Kidney (tissue), 22 donors: Measurements from ENCODE around the gene MBD3. TPM values are rescaled to one million over a fixed set of nuclear protein-coding genes. Genes with fewer than 3 reads are reported as not detected.
A peak's percentile ranks its signal among the peaks of the same experiment; 100 is the strongest.
"Not testable (repeated sequence)": the region's sequence is repeated elsewhere in the genome, so short reads cannot be mapped to it uniquely, and the experiment has no call there.

Experiments
- DNase-seq, 5 donors: peaks; one replicate each; pipeline ENCODE4 v3.0.0-alpha.2; 2013 to 2020
- FAIRE-seq: peaks from 2 replicates; lab custom pipeline; 2012; peaks lifted over from hg19 to GRCh38; lab: Jason Lieb, UNC
- H3K27ac ChIP-seq, 2 donors: one replicate each; pipeline ENCODE4 v1.7.0; 2013; ENCODE audit warnings: low read depth in 2 of 2, low read length in 2 of 2, inconsistent platforms in 1 of 2
- H3K27me3 ChIP-seq: one replicate; pipeline ENCODE4 v1.7.1; 2013; ENCODE audit warnings: low read length, inconsistent platforms; ENCODE audit not compliant: control insufficient read depth, insufficient read depth
- H3K36me3 ChIP-seq, 3 donors: one replicate each; pipeline versions ENCODE4 v1.7.0 to v1.7.1; 2013; ENCODE audit warnings: low read length in 3 of 3, control low read depth in 1 of 3, inconsistent platforms in 1 of 3; ENCODE audit not compliant: insufficient read depth in 3 of 3, control insufficient read depth in 2 of 3
- H3K4me1 ChIP-seq, 3 donors: one replicate each; pipeline versions ENCODE4 v1.7.0 to v1.7.1; 2013; ENCODE audit warnings: low read length in 3 of 3, inconsistent platforms in 1 of 3, low read depth in 1 of 3; ENCODE audit not compliant: control insufficient read depth in 2 of 3, insufficient read depth in 2 of 3
- H3K4me3 ChIP-seq, 3 donors: one replicate each; pipeline versions ENCODE4 v1.7.0 to v1.8.1; 2013; ENCODE audit warnings: low read length in 3 of 3, control low read depth in 1 of 3, inconsistent platforms in 1 of 3
- H3K9ac ChIP-seq, 3 donors: one replicate each; pipeline versions ENCODE4 v1.7.0 to v1.7.1; 2013; ENCODE audit warnings: low read length in 3 of 3, control low read depth in 1 of 3, inconsistent platforms in 1 of 3
- H3K9me3 ChIP-seq, 3 donors: one replicate each; pipeline versions ENCODE4 v1.7.0 to v1.7.1; 2013; ENCODE audit warnings: low read length in 3 of 3, control low read depth in 1 of 3, inconsistent platforms in 1 of 3; ENCODE audit not compliant: control insufficient read depth in 2 of 3, insufficient read depth in 1 of 3
- CTCF ChIP-seq: IDR thresholded peaks from 3 replicates; pipeline ENCODE4 v1.5.1; 2012; ENCODE audit warnings: mild to moderate bottlenecking, moderate library complexity, borderline replicate concordance; ENCODE audit not compliant: insufficient read depth; ENCODE audit errors: extremely low read depth
- intact Hi-C: fragments of 100-400 bp; cut with DNase I; formaldehyde crosslinking; loops from one replicate; pipeline ENCODE4 v1.11.1; 2022
- long read RNA-seq, 10 donors: library from polyadenylated mRNA in 1 of 10; unstranded in 1 of 10; transcript quantifications; one replicate each; pipeline ENCODE4 v2.0.0 and lab custom pipeline, GENCODE V29; 2021 to 2026
- polyA plus RNA-seq: library from polyadenylated mRNA; stranded (reverse); fragments of 350-450 nt; fragmentation: Illumina TruSeq; extraction: RNeasy Lipid Tissue Mini Kit (QIAGEN cat#74804); gene quantifications from one replicate; pipeline ENCODE4 v1.2.3, GENCODE V29; 2014; ENCODE audit warnings: low read depth, low replicate concordance; ENCODE audit not compliant: insufficient read depth
- total RNA-seq: library from RNA; stranded (reverse); fragmentation: NEBNext Ultra II Directional; extraction: Animal tissue kit (Norgen Biotek cat#: 25700); gene quantifications from one replicate; pipeline ENCODE4 v1.2.1, GENCODE V29; 2021
- donor health status: control.
- donor health status: control.
- donor health status: control.
- donor health status: control.
- donor health status: control.
- donor health status: DM: yes; HTN: yes; CAD: no.
- donor health status: Normal renal cell carcinoma (clear cell type).

The MBD3 gene
- total RNA-seq (62.5 TPM), polyA plus RNA-seq (76.1 TPM)
- long read RNA-seq, donor 1, full-length matches to known transcripts = 19 of 19 reads
- long read RNA-seq, donor 1, partial matches to known transcripts = 0 of 19 reads
- long read RNA-seq, donor 1, other reads (novel, unspliced or antisense) = 0 of 19 reads
- long read RNA-seq, donor 2, full-length matches to known transcripts = 12 of 12 reads
- long read RNA-seq, donor 2, partial matches to known transcripts = 0 of 12 reads
- long read RNA-seq, donor 2, other reads (novel, unspliced or antisense) = 0 of 12 reads
- long read RNA-seq, donor 3, full-length matches to known transcripts = 9 of 9 reads
- long read RNA-seq, donor 3, partial matches to known transcripts = 0 of 9 reads
- long read RNA-seq, donor 3, other reads (novel, unspliced or antisense) = 0 of 9 reads
- long read RNA-seq, donor 4, full-length matches to known transcripts = 24 of 24 reads
- long read RNA-seq, donor 4, partial matches to known transcripts = 0 of 24 reads
- long read RNA-seq, donor 4, other reads (novel, unspliced or antisense) = 0 of 24 reads
- long read RNA-seq, donor 5, full-length matches to known transcripts = 1 of 1 reads
- long read RNA-seq, donor 5, partial matches to known transcripts = 0 of 1 reads
- long read RNA-seq, donor 5, other reads (novel, unspliced or antisense) = 0 of 1 reads
- long read RNA-seq, donor 6, full-length matches to known transcripts = 27 of 27 reads
- long read RNA-seq, donor 6, partial matches to known transcripts = 0 of 27 reads
- long read RNA-seq, donor 6, other reads (novel, unspliced or antisense) = 0 of 27 reads
- long read RNA-seq, donor 7, full-length matches to known transcripts = 62 of 108 reads
- long read RNA-seq, donor 7, partial matches to known transcripts = 29 of 108 reads
- long read RNA-seq, donor 7, other reads (novel, unspliced or antisense) = 17 of 108 reads
- long read RNA-seq, donor 8, full-length matches to known transcripts = 18 of 23 reads
- long read RNA-seq, donor 8, partial matches to known transcripts = 5 of 23 reads
- long read RNA-seq, donor 8, other reads (novel, unspliced or antisense) = 0 of 23 reads
- long read RNA-seq, donor 9, full-length matches to known transcripts = 9 of 9 reads
- long read RNA-seq, donor 9, partial matches to known transcripts = 0 of 9 reads
- long read RNA-seq, donor 9, other reads (novel, unspliced or antisense) = 0 of 9 reads
- long read RNA-seq, donor 10, full-length matches to known transcripts = 12 of 12 reads
- long read RNA-seq, donor 10, partial matches to known transcripts = 0 of 12 reads
- long read RNA-seq, donor 10, other reads (novel, unspliced or antisense) = 0 of 12 reads

- H3K27me3 ChIP-seq = no peaks in the 10 kb centered on the region
- peak within 1 kb of the TSS; percentile 62 to 85 (median 80) for H3K9ac ChIP-seq
- TF ChIP-seq CTCF = no peak
- FAIRE-seq (no peak), DNase-seq (peak; percentile 94 to 98 (median 97))
- H3K4me3 ChIP-seq = peak within 1 kb of the TSS; percentile 73 to 81 (median 76)
- H3K4me1 ChIP-seq = peaks cover 0 to 17% (median under 1%) of the 10 kb centered on the region in 3 donors
- peaks cover 4 to 9% (median 8%) of the 10 kb centered on the region in 3 donors for H3K36me3 ChIP-seq
- H3K27ac ChIP-seq = peak within 1 kb of the TSS; percentile 89 to 90
- intact Hi-C loops = no loop called here
- H3K9me3 ChIP-seq = no peaks in the 10 kb centered on the region
These were observed at the start of gene MBD3 for GRCh38 chr19:1592755-1593500. TSS of gene MBD3 (minus strand) at chr19:1592865. CDS start at chr19:1592631, 234 bp downstream.

- H3K36me3 ChIP-seq, H3K27me3 ChIP-seq, DNase-seq, H3K9ac ChIP-seq, H3K27ac ChIP-seq, H3K4me3 ChIP-seq, FAIRE-seq, intact Hi-C loops, H3K9me3 ChIP-seq, H3K4me1 ChIP-seq: not testable (repeated sequence)
These were observed 48.3 kb upstream of the MBD3 start for GRCh38 chr19:1640893-1641448.

- TF ChIP-seq CTCF = no peak
- Histone ChIP-seq H3K4me3 (no peak overlapping the region), H3K9me3 (no peaks in the 10 kb centered on the region), H3K4me1 (no peaks in the 10 kb centered on the region), H3K36me3 (peaks cover 0 to 3% (median 0%) of the 10 kb centered on the region in 3 donors), H3K27ac (no peak overlapping the region), H3K27me3 (no peaks in the 10 kb centered on the region), H3K9ac (no peak overlapping the region)
- no peak for DNase-seq
- FAIRE-seq = no peak
- intact Hi-C loops = no loop called here
These were observed 43.9 kb upstream of the MBD3 start for GRCh38 chr19:1636325-1637236.
